HG03139 (cell line): Measurements from ENCODE around the gene UGGT2.

Experiments
- ATAC-seq: cut with Tn5 transposase; IDR thresholded peaks from one replicate; pipeline ENCODE4 v1.9.1; 2021; ENCODE audit not compliant: unreplicated experiment

Gene UGGT2, protein sequence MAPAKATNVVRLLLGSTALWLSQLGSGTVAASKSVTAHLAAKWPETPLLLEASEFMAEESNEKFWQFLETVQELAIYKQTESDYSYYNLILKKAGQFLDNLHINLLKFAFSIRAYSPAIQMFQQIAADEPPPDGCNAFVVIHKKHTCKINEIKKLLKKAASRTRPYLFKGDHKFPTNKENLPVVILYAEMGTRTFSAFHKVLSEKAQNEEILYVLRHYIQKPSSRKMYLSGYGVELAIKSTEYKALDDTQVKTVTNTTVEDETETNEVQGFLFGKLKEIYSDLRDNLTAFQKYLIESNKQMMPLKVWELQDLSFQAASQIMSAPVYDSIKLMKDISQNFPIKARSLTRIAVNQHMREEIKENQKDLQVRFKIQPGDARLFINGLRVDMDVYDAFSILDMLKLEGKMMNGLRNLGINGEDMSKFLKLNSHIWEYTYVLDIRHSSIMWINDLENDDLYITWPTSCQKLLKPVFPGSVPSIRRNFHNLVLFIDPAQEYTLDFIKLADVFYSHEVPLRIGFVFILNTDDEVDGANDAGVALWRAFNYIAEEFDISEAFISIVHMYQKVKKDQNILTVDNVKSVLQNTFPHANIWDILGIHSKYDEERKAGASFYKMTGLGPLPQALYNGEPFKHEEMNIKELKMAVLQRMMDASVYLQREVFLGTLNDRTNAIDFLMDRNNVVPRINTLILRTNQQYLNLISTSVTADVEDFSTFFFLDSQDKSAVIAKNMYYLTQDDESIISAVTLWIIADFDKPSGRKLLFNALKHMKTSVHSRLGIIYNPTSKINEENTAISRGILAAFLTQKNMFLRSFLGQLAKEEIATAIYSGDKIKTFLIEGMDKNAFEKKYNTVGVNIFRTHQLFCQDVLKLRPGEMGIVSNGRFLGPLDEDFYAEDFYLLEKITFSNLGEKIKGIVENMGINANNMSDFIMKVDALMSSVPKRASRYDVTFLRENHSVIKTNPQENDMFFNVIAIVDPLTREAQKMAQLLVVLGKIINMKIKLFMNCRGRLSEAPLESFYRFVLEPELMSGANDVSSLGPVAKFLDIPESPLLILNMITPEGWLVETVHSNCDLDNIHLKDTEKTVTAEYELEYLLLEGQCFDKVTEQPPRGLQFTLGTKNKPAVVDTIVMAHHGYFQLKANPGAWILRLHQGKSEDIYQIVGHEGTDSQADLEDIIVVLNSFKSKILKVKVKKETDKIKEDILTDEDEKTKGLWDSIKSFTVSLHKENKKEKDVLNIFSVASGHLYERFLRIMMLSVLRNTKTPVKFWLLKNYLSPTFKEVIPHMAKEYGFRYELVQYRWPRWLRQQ (N-terminal part only)

DNA sequence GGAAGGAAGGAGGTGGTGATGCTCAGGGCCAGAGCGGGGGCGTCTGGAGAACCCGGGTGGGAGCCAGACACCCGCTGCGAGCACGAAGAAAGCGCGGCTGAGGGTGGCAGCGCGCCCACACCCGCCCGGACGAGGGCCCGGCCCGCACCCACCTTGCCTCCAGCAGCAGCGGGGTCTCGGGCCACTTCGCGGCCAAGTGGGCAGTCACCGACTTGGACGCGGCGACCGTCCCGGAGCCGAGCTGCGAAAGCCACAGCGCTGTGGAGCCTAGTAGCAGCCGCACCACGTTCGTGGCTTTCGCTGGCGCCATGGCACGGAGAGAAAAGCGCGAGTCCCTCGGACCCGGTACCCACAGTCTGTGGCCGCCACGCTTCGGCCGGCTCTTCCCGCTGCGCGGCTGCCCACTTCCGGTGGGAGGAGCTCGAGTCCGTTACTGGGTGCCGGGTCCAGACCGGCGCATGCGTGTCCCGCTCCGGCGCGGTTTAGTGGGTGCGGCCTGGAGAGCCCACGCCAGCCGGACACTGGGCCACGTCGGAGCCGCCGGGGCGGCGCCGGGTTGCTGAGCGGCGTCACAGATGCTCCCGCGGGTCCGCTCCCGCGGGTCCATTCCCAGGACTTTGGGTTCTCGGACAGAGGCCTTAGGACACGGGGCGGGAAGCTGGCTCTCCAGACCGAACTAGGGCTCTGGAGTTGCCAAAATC lies at the start of gene UGGT2:
Gene UGGT2 (minus strand): TSS at position 399 of the 701 bp plus-strand sequence. CDS start 89 bp downstream, at position 310.
- peak; percentile 95 for ATAC-seq

DNA sequence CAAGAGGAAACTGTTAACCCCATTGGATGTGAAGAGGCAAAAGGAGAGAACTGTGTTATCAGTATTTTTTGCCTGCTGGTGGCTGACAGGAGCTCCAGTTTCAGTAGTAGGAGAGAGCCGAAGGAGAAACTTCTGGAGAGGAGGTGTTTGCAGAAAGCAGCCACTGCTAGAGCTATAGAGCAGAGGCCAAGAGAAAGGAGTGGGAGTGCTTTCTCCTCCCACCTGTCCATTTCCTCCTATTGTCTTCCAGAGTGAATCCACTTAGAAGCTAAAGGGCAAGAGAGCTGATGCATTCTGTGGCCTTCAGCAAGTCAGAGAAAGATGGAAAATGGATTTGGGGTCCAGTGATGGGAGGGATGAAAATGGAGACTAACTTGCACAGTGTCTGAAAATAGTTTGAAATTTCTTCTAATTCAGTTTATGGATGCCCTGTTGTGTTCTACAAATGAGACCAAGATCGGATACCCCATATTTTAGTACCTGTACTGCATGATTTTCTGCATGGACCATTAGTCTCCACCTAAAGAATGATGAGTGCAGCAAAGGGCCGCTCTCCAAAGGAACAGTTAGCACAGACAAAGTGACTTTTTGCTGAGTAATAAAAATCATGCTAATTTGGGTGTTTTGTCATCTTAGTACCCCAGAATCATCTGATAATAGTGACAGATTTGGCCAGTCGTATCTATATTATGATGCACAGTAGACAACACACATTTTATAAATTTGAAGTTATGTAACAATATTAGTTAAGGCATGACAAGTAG lies 47.4 kb upstream of the UGGT2 start:
- no peak for ATAC-seq

DNA sequence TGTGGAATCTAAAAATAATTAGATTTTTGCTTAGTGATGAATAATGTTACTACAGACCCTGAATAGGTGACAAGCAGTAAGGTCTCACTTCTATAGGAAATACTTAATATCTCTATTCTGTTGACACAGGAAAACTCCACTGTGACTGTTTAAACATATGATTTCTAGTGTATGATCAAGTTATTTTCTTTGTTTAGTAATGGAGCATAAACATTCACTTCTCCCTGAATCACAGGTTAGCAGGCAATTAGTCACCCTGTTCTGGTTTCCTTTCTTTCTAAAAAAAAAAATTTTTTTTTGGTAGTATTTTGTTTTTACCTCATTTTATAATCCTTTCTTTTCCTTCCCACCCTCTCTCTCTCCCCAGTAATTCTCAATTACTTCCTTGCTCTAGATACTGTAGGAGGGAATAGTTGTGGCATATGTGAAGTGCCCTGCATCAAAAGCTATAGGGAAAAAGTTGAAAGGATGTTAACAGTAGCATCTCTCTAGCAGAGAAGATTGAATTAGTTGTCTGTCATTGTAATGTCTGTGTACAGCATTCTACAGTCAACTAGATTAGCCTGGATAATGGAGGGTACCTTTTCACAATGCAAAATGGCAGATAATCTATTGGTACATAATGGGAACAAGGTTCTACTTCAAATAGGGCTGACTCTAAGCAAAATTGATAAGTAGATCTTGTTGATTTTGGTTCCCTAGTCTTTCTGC lies 40.2 kb upstream of the UGGT2 start:
- no peak for ATAC-seq

DNA sequence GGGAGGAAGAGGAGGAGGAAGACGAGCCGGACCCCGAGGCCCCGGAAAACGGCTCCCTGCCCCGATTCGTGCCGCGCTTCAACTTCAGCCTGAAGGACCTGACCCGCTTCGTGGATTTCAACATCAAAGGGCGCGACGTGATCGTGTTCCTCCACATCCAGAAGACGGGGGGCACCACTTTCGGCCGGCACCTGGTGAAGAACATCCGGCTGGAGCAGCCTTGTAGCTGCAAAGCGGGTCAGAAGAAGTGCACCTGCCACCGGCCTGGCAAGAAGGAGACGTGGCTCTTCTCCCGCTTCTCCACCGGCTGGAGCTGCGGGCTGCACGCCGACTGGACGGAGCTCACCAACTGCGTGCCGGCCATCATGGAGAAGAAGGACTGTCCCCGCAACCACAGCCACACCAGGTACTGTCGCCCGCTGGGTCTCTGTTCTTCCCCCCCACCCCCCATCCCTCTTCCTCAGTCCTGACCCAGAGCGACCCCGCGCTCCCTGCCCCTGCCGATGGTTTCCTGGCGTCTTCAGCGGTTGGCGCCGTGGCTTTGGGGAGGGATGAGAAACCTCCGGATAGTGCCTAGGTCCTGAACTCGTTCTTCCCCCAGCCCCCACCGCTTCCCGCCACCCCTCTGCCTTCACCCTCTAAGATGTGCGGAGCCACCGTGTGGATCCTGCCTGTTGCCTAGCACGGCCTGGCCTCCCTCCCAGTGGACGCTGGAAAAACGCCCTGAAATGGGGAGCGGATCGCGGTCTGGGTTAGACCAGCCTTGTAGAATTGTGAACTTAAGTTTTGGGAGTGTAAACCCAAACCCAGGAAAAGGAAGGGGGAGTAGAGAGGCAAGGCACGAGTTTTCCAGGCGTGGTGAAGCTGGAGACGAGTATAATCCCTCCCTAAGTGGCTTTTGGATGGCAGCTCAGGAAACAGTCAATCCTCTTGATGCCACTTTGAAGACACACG lies 38.2 kb upstream of the UGGT2 start:
- ATAC-seq = no peak

DNA sequence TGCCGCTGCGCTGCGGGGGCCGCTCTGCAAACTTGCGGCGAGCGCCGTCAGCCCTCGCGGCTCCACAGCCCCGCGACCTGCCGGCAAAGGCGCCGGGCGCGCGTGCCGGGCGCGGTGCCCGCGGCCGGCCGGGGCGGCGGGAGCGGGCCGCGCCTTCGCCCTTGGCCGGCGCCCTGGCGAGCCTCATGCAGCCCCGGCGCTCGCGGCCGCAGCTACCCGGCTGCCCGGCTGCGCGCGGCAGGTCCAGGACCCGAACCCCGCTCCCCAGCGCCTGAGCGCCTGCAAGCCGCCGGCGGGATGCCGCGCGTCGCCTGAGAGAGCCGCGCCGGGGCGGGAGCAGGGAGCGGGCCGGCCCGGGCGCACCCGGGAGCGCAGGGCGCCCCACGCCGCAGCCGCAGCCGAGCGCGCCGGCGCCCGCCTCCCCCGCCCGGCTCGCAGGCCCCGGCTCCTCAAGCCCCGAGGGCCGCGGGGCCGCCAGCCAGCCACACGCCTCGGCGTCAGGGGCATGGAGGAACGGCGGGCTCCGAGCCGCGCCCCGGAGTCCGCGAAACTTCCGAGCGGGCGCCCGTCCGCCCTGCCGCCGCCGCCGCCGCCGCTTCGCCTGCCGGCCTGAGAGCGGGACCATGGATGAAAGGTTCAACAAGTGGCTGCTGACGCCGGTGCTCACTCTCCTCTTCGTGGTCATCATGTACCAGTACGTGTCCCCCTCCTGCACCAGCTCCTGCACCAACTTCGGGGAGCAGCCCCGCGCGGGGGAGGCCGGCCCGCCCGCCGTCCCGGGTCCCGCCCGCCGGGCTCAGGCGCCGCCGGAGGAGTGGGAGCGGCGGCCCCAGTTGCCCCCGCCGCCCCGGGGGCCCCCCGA lies 37.3 kb upstream of the UGGT2 start:
- no peak for ATAC-seq

DNA sequence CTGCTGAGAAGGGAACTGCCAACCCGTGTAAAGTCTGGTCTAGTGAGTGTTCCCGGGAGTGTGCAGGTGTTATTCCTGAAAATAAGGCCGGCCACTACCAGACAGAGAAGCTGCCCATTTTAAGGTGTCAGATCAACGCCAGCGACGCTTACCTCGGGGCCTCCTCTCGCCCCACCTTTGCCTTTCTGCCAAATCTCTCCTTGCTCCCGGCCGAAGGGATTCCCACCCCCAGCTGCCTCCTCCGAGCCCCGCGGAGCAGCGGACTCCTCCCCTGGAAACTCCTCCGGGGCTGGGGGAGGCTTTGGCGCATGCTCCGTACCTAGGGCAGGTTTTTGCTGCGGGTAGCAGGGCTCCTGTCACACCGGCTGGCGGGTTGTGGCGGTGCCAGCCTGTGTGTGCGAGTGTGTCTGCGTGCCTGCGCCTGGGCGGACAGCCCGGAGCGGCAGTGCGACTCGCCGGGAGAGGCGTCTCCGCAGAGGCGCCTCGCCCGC lies 36.6 kb upstream of the UGGT2 start, which contains the start of gene HS6ST3:
Gene HS6ST3 (plus strand): TSS at position 359 of the 491 bp plus-strand sequence.
- ATAC-seq = no peak

DNA sequence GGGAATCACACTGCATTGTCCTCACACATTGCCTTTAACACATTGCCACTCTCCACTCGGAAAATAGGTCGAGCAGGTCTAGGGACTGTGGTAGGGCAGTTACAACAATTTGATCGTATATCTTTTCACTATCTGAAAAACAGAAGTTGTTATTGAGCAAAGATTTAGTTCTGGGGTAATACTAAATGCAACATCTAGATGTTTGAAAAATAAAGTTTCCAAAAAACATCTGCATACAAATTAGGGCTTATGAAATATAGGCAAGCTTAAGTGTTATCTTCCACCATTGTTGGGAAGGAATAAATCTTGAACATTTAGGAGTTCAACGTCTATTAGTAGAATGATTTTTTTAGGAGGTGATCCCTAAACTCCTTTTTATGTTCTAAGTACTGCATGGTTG lies 35.9 kb upstream of the UGGT2 start:
- ATAC-seq = no peak

DNA sequence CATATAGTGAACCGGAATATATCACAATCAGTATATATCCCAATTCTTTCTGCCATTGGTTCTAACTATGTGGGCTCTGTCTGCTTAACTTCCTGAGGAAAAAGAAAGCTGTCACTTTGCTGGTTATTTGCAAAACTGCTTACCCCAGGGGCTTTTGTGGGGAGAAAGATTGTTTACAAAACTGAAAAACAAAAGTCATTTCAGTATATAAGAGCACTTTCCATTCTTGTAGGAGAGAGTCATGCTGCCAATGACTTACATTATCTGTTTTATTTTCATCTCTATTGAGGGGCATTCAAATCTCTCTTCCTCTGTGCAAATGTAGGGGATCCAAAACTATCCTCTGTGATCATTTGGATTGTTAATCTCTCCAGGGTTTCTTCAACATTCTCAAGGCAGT lies 33.5 kb upstream of the UGGT2 start:
- no peak for ATAC-seq

DNA sequence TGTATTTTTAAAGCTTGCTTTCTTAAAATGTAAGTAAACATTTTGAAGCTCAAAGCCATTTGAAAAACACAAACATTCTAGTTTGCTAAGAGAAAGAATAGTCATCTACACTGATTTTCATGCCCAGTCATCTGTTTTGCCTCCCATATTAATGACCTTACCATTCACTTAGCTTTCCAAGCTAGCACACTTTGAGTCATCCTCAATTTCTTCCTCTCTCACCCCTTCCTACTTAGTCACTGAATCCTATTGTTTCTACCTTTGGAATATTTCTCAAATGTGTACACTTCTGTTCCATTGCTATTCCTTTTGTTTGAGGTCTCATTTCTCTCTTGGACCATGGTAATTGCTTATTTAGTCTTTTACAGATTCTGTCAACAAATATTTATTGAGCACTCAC lies 29.4 kb upstream of the UGGT2 start:
- no peak for ATAC-seq

DNA sequence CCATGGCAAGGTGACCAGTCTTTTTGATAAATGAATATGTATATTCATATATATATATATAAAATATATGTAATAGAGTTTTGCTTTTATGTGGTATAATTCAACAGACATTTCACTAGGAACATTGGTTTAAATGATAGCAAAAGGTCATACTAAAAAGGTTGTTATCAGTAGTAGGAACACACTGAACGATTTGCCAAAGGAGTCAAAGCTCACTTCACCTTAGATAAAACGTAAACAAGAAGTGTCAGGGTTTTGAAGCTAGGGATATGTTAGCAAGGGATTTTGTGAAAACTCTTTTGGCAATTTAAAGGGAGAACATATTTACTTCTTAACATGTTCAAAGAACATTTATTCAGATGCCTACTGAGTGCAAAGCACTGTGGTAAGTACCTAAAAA lies 28.7 kb upstream of the UGGT2 start:
- ATAC-seq = no peak

DNA sequence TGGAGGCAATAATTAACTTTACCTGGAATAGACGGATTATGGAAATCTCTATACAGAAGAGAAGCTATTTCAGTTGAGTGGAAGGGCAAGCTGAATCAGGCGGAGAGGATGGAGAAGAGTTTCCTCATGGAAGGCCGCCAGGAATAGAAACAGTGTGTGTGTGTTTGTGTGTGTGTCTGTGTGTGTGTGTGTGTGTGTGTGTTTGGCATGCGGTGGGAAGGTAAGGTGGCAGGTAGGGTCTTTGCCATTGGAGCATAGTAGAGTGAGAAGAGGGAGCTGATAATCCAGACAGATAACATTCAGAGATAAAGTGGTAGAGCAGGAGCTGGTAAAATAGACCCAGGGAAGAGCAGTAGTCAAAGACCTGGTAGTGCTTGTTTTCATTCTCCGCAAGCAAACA lies 27.5 kb upstream of the UGGT2 start:
- no peak for ATAC-seq

DNA sequence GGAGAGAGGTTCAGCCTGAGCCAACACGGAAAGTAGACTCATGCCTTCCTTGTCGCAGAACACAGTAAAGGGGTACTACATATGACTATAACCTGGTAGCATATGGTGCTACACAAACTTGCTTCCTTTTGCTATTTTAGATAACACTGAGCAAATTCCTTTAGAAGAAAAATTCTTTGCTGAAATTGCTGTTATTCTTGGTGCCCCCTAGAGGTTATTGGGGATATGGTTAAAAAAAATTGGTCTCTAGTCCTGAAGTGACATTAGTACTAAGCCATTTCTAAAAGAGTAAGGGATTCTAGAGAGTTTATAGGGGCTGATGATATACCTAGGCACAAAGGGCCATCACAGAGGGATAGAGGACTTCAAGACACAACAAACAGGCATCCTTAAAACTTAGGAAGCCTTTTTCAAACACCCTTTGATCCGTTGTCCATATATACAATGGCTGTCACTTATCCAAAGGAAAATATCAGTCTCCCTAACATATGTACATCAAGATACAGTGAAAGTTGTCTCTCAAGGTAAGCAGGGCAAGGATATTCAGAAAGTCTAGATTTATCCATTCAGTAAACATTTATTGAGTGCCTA lies 22.8 kb upstream of the UGGT2 start:
- ATAC-seq = no peak

DNA sequence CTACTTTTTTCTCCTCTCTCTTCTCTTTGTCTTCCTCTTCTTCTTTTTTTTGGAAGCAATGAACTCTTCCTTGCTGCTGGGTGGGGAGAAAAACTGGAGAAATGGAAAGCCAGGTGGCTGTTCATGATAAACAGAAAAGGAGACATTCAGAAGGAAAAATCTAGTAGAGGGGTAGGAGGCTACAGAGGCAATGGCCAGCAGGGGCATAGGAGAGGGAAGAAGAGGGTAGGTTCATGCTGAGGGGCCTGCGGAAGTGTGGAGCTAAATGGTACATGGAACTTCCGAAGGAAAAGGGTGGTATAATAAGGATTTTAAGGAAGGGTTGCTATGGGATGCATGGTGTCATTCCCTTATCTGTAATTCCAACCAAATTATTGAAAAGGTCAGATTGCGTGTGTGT lies 19.2 kb upstream of the UGGT2 start:
- no peak for ATAC-seq

DNA sequence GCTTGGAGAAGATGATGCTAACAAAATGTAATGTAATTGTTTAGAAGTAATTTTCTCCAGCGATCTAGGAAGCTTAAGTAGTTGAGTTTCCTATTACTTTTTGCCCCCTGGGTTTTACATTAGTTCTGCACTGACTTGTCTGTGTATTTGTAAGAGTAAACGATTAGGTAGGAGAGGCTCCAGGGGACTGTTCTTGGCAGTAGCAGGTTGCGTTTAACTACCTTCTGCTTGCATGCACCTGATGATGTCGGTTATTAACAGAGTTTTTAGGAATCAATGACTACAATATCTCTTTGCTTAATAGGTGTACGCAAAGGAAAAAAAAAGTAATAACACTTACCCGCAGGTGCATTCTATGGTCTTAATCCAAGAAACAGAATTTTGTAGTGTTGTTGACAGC lies 18.3 kb upstream of the UGGT2 start:
- no peak for ATAC-seq

DNA sequence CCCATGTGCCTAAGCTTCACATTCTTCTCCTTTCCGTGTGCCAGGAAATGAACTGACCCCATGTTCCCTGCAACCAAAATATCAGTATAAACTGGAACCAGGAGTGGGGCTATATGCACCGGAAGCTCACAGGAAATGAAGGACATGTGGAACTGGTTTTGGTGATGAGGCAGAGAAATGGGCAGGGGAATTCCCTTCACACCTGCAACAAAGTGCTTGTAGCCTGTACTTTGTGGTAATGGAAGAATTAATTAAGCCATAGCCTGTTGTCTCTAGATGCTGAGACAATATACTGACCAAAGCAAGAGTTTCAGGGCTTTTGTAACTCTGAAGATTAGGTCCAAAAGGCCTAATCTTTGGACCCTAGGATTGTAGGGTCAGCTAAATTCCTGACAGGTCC lies 15.5 kb upstream of the UGGT2 start:
- no peak for ATAC-seq

DNA sequence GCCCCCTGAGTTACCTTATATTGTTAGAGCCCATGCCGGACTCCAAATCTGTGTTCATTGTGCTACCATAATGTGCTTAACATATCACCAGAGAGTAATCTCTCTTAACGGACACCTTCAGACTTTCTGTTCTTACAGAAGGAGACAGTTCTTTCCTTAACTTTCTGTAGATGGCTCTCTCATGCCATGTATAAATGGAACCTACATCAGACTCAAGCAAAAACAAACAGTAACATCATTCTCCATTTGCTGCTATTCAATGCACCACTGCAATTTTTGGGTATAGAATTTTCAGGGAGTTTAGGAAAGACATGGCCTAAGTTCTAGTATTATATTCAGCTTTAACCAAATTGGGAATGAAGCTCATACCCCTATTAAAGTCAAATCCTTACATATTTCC lies 12.6 kb upstream of the UGGT2 start:
- ATAC-seq = no peak

DNA sequence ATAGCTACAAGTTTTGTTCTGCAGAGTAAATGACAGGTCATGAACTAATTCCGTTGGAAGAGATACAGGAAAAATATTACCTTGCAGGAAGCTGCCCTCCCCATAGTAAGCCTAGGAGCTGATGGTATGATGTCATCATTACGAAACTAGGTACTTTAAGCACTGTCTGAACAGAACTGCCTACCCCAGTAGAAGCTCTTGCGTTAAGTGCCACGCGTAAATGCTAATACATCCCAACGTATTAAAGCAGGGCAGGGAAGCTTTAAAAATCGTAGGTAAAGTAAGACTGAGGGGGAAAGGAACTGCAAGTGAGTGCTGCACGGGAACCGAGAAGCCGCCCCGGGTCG lies 572 bp downstream of the UGGT2 start:
- peak; percentile 53 for ATAC-seq
